ENCODE results near the gene ZMIZ1. TPM values are rescaled to one million over a fixed set of nuclear protein-coding genes. Genes with fewer than 3 reads are reported as not detected.

Gene ZMIZ1
- total RNA-seq, 1 experiment from 2014 or later, result 35.8 TPM

DNA sequence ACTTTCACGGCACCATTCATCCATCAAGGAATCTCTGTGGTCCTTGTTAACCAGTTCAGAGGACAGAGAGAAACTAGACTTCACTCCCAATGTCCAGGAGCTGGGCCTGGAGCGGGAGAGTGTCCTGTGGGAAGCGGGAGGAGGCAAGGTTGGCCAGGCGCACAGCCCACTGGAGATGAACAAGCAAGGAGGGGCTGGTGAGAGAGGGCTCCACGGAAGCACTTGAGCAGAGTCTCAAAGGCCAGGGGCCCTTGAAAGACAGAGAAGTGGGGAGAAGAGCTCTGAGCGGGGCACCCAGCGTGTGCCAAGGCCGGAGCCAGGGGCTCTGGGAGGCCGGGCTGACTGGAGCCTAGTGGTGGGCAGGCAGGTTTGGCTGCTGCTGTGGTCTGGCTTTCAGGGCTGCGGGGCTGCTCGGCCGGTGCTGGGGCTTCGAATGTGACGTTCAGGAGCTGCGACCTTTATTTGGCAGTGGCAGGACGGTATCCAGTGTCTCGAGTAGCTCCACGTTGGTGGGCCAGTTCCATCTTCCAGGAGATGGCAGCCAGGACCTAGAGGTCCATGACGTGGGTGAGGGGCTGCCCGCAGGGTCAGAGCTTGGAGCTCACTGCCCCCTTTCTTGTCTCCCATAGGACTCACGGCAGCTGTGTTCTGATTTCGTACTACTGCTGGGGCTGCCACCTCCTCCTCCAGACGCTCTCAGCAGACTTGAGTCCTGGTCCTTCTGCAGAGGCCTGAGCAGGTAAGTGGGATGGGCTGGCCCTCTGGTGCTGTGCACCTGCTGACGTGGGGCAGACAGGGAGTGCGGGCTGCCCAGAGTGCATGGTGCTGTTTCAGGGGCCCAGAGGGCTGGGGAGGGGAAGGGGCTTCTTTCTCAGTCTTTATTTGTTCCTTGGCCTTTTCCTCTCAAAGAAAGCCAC, 49.8 kb downstream of the ZMIZ1 start:
- Histone ChIP-seq H3K27ac (ENCODE audit: low read depth, low read length, poor library complexity, severe bottlenecking) (no peak overlapping the region), H3K4me1 (ENCODE audit: insufficient read depth, low read length, poor library complexity, severe bottlenecking) (peaks cover 31% of the 10 kb centered on the region), H3K9me3 (ENCODE audit: low read depth, low read length, poor library complexity, severe bottlenecking) (no peaks in the 10 kb centered on the region), H3K36me3 (ENCODE audit: insufficient read depth, low read length, poor library complexity, severe bottlenecking) (no peaks in the 10 kb centered on the region), H3K4me3 (ENCODE audit: low read depth, low read length, poor library complexity, severe bottlenecking) (no peak overlapping the region), H3K27me3 (replicated peaks; ENCODE audit: insufficient read depth, low read depth, low read length, poor library complexity) (no peaks in the 10 kb centered on the region)
- ChIA-PET CTCF (no interaction called here), POLR2A (ENCODE audit: low non-redundant PET) (no interaction called here)
- intact Hi-C loops (cut with micrococcal nuclease; ENCODE audit: unreplicated experiment), result no loop called here
- no peak for TF ChIP-seq EZH2 (IDR thresholded peaks at IDR 0.05; ENCODE audit: borderline replicate concordance, low read depth, low read length, poor library complexity, severe bottlenecking)
- TF ChIP-seq, protein P1, sequence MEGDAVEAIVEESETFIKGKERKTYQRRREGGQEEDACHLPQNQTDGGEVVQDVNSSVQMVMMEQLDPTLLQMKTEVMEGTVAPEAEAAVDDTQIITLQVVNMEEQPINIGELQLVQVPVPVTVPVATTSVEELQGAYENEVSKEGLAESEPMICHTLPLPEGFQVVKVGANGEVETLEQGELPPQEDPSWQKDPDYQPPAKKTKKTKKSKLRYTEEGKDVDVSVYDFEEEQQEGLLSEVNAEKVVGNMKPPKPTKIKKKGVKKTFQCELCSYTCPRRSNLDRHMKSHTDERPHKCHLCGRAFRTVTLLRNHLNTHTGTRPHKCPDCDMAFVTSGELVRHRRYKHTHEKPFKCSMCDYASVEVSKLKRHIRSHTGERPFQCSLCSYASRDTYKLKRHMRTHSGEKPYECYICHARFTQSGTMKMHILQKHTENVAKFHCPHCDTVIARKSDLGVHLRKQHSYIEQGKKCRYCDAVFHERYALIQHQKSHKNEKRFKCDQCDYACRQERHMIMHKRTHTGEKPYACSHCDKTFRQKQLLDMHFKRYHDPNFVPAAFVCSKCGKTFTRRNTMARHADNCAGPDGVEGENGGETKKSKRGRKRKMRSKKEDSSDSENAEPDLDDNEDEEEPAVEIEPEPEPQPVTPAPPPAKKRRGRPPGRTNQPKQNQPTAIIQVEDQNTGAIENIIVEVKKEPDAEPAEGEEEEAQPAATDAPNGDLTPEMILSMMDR (conservative IDR thresholded peaks at IDR 0.05; ENCODE audit: low read depth, low read length), result no peak
- BruUV-seq (replicated peaks), result no TSS peak
- DNase-seq (ENCODE audit: low spot score), result no peak

DNA sequence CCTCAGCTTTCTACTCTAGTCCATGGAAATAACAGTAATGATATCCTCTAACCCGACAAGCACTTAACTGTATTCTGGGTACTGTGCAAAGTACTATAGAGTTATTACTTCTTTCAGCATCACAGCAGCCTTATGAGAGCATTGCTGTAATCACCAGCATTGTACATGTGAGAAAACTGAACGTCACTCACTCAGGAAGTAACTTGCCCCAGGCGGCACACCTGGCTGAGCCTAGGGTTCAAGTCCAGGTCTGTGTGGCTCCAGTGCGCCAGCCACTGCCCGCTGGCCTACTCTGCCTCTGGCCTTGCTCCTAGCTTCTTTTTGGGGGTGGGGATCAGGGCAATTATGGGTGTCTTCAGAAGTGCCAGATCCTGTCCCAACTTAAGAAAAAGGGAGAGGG, 50.5 kb downstream of the ZMIZ1 start:
- CTCF ChIA-PET, result no interaction called here
- no peak for TF ChIP-seq EZH2 (IDR thresholded peaks at IDR 0.05; ENCODE audit: borderline replicate concordance, low read depth, low read length, poor library complexity, severe bottlenecking)
- TF ChIP-seq, protein P1 (conservative IDR thresholded peaks at IDR 0.05; ENCODE audit: low read depth, low read length), result no peak
- POLR2A ChIA-PET (ENCODE audit: low non-redundant PET), result no interaction called here
- Histone ChIP-seq H3K4me3 (ENCODE audit: low read depth, low read length, poor library complexity, severe bottlenecking) (no peak overlapping the region), H3K27ac (ENCODE audit: low read depth, low read length, poor library complexity, severe bottlenecking) (no peak overlapping the region), H3K27me3 (replicated peaks; ENCODE audit: insufficient read depth, low read depth, low read length, poor library complexity) (no peaks in the 10 kb centered on the region), H3K4me1 (ENCODE audit: insufficient read depth, low read length, poor library complexity, severe bottlenecking) (peaks cover 24% of the 10 kb centered on the region), H3K36me3 (ENCODE audit: insufficient read depth, low read length, poor library complexity, severe bottlenecking) (no peaks in the 10 kb centered on the region), H3K9me3 (ENCODE audit: low read depth, low read length, poor library complexity, severe bottlenecking) (no peaks in the 10 kb centered on the region)
- BruUV-seq (replicated peaks), result no TSS peak
- intact Hi-C loops (cut with micrococcal nuclease; ENCODE audit: unreplicated experiment), result no loop called here
- no peak for DNase-seq (ENCODE audit: low spot score)

DNA sequence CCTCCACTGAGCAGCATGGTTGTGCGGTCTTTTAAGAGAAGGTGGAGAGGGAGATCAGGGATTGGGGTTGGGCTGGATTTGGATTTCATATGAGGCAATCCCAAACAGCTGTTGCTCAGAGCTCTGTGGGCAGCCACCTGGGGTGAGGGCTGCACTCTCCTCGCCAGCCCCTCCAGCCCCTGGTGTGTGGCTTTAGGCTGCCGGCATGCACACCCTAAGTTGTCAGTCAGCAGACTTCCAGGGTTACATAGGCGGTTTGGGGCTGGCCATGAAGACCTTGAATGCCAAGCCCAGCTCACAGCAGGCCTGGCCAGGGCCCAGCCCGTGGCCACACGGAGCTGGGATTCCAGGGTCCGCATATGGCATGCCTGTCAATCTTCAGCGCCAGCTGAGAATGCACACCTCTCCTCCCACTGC, 54.8 kb downstream of the ZMIZ1 start:
- POLR2A ChIA-PET (ENCODE audit: low non-redundant PET), result no interaction called here
- Histone ChIP-seq H3K36me3 (ENCODE audit: insufficient read depth, low read length, poor library complexity, severe bottlenecking) (no peaks in the 10 kb centered on the region), H3K27ac (ENCODE audit: low read depth, low read length, poor library complexity, severe bottlenecking) (peak overlapping the region; percentile 52), H3K9me3 (ENCODE audit: low read depth, low read length, poor library complexity, severe bottlenecking) (no peaks in the 10 kb centered on the region), H3K27me3 (replicated peaks; ENCODE audit: insufficient read depth, low read depth, low read length, poor library complexity) (no peaks in the 10 kb centered on the region), H3K4me1 (ENCODE audit: insufficient read depth, low read length, poor library complexity, severe bottlenecking) (peaks cover 32% of the 10 kb centered on the region), H3K4me3 (ENCODE audit: low read depth, low read length, poor library complexity, severe bottlenecking) (no peak overlapping the region)
- intact Hi-C loops (cut with micrococcal nuclease; ENCODE audit: unreplicated experiment), result no loop called here
- CTCF ChIA-PET, result no interaction called here
- BruUV-seq (replicated peaks), result no TSS peak
- DNase-seq (ENCODE audit: low spot score), result no peak
- TF ChIP-seq, protein P1 (conservative IDR thresholded peaks at IDR 0.05; ENCODE audit: low read depth, low read length), result no peak
- no peak for TF ChIP-seq EZH2 (IDR thresholded peaks at IDR 0.05; ENCODE audit: borderline replicate concordance, low read depth, low read length, poor library complexity, severe bottlenecking)
